Forelimb muscle (tissue), 1 donor: ENCODE measurements around the gene CMC2. TPM values are rescaled to one million over a fixed set of nuclear protein-coding genes. Genes with fewer than 3 reads are reported as not detected.

Source experiments
- DNase-seq: peaks from one replicate; pipeline ENCODE4 v3.0.0-alpha.2; 2013; ENCODE audit warnings: low read depth
- polyA plus RNA-seq: library from polyadenylated mRNA; unstranded; fragments of 120-200 nt; gene quantifications from one replicate; pipeline ENCODE4 v1.2.1, GENCODE V29; 2013; ENCODE audit not compliant: insufficient read length

Gene CMC2
- polyA plus RNA-seq, 1 donor, result 35.4 TPM

DNA sequence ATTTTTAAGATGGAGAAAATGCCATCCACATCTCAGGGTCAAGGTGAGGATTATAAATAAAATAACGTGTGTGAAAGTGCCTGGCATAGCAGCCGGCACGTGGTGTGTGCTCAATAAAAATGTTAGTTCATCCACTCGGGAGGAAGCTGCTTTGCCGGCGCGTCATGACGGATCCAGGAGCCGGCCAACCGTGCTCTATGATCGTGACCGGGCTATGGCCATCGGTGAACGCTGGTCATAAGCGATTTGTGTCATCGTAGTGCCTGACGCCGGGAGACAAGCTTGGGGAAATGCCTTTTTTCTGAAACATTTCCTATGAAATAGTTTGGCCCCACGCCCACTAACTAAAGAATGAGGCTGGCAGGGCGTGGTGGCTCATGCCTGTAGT lies 74.0 kb downstream of the CMC2 start:
- no peak for DNase-seq

DNA sequence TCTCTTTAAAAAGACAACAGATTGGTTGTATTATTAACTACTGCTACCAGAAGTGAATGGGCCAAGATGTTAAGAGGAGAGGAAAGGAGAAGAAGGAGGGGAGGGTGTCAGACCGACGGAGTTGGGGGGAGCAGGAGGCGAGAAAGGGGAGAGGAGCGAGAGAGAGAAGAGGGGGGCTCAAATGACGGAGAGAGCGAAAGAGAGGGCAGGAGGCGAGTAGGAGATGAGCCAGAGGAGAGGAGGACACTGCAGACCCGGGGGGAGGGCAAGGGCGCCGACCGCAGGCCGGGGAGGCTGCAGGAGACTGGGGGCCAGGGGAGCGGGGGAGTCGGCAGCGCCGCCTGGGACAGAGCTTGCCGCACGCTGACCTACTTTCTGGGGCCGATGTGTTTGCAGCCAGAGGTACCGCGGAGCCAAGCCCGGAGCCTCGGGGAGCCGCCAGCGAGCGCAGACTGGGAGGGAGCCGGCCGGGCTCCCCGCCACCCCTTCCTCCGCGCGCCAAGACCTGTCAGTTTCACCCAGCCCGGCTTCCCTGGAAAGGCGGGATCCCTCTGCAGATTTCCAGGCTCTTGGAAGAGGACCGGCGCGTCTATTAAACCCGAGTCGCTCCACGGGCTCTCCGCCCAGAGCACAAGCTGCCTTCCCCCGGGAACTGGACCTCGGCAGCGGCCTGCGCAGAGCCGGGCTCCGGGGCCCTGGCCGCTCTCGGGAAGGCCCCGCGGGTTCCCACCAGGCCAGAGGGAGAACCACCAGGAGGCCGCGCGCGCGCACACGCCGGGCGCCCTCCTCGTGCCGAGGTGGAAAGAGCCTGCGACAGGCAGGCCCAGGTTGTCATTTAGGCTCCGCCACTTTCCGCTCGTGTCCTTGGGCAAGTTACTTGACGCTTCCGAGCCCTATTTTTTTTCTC lies 74.6 kb downstream of the CMC2 start:
- DNase-seq, result no peak

DNA sequence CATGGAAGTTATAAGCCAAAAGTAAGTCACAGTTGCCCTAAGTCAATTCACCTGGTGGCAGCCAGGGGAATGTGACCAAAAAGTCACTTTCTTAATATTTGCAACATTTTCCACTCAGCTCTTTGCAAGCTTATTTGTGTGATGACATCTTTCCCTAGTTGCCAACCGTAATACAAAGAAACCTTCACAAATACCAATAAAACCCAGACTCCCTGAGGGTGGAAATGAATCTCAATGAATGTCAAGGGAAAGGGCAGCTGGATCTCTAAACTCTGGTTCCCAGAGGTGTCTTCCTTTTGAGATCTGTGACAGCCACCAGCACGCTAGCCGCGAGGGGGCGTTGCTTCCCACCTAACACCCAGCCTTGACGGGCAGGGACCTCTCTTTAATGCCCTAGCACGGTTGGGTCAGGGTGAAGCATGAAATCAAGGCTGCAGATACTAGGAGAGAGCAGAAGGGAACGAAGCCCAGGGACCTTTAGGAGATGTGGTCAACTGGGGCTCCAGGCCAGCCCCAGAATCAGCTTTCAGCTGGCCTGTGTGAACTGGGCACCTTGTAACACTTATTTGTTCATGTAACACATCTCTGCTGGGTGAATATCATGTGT lies 82.2 kb downstream of the CMC2 start:
- DNase-seq, result no peak

DNA sequence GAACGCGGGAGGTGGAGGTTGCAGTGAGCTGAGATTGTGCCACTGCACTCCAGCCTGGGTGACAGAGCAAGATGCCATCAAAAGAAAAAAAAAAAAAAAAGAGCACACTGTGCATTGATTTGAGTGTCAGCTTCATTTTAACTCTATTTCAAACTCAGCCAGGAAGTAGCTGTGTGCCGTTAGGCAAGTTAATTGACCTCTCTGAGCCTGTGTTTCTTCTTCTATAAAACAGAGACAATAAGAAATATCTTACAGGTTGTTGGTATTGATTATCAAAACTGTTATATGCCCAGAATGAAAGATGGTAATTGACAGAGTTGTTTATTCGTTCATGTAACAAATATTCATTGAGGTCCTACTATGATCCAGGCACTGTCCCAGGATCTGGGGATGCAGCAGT lies 83.3 kb downstream of the CMC2 start:
- no peak for DNase-seq

Other genes starting within 250 kb of the CMC2 start
- 2.5 TPM for gene CDYL2, start 202.3 kb downstream of the CMC2 start, polyA plus RNA-seq
- 10.0 TPM for gene CENPN, start 329 bp upstream of the CMC2 start, polyA plus RNA-seq
- 28.2 TPM for gene ATMIN, start 29.0 kb upstream of the CMC2 start, polyA plus RNA-seq
- gene C16orf46, start 70.4 kb upstream of the CMC2 start, polyA plus RNA-seq, result 0.19 TPM
- gene GCSH, start 89.5 kb upstream of the CMC2 start, polyA plus RNA-seq, result 49.2 TPM
- 0.05 TPM for gene BCO1, start 231.8 kb upstream of the CMC2 start, polyA plus RNA-seq